Lung microvascular endothelial cell (primary cell): Measurements from ENCODE around the gene GATD1. TPM values are rescaled to one million over a fixed set of nuclear protein-coding genes. Genes with fewer than 3 reads are reported as not detected.

ENCODE experiments used
- DNase-seq, 2 donors: peaks; one replicate each; pipeline versions ENCODE4 v3.0.0 to v3.0.0-alpha.2; 2010; ENCODE audit warnings: low read depth in 2 of 2
- total RNA-seq: library from RNA; depleted of rRNA; stranded (reverse); fragments of >200 nt; gene quantifications from 2 replicates; pipeline ENCODE4 v1.2.1, GENCODE V29; 2014

GATD1 gene
- total RNA-seq, 1 donor from 2014 or later, result 21.4 TPM

DNA sequence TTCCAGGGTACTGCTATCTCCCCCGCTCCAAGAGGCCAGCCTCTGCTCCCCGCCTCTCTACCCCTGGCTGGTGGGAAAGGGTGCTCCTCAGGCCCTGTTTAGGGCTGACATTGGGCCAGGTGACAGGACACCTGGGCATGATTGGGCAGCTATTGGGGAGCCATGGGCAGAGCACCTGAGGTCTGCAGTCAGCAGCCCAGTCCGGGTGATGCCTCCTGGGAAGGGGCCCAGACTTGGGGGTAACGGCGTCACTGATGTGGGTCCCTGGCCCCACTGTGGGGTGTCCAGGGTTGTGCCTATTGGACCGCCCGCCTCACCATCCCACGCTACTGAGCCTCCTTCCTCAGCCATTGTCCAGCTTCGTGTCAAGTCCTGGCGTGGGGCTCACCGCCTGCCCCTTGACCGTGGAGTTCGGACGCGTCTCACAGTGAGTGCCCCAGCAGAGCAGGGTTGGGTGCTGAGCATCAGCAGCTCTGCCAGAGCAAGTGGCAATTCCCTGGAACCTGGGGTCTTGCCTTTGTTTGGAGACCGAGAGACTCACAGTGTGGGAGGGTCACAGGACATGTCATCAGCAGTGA lies 2.8 kb upstream of the GATD1 start:
- DNase-seq, result no peak

DNA sequence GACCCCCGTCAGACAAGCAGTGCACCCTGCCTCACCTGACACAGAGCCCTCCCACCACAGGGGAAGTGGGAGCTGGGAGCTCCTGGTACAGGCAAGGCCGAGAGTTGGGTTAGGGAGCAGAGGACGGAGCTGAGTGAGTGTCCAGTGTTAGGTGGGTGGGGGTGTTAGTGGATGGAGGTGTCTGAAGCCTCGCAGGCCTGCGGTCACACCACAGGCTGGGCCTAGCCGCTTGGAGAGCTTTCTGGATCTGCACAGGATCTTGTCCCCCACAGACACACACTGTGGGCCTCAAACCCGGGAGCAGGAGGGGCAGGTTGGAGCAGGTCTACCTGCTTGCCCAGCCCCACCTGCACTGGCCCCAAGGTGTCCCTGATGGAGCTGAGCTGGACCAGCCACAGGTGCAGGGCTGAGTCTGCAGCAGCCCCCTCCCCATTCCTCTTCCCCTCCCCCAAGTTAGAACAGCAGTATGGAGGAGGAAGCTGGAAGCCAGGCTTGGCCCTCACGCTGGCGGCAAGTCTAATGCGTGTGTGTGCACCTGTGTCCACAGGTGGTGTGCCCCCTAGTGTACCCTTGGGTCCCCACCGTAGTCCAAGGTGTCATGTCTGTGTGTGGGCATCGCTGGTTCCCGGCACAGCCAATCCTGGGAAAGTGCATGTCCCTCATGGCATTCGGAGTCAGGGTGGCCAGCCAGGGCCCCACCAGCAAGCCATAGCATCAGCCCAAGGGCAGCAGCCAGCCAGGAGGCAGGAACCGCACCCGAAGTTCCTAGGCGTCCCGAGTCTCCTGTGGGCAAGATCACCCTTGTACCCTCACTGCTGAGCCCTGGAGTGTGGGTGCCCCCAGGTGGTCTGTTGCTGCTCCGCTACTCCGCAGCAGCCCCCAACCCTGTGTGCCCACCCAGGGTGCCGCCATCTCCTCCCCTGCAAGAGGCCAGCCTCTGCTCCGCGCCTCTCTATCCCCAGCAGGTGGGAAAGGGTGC lies 2.0 kb upstream of the GATD1 start:
- no peak for DNase-seq

GRCh38 chr11:776561-777287 lies 563 bp downstream of the GATD1 start:
- peak; percentile 40 to 50 for DNase-seq

- DNase-seq, result no peak
These were observed 1.1 kb downstream of the GATD1 start for GRCh38 chr11:776263-776560.

DNA sequence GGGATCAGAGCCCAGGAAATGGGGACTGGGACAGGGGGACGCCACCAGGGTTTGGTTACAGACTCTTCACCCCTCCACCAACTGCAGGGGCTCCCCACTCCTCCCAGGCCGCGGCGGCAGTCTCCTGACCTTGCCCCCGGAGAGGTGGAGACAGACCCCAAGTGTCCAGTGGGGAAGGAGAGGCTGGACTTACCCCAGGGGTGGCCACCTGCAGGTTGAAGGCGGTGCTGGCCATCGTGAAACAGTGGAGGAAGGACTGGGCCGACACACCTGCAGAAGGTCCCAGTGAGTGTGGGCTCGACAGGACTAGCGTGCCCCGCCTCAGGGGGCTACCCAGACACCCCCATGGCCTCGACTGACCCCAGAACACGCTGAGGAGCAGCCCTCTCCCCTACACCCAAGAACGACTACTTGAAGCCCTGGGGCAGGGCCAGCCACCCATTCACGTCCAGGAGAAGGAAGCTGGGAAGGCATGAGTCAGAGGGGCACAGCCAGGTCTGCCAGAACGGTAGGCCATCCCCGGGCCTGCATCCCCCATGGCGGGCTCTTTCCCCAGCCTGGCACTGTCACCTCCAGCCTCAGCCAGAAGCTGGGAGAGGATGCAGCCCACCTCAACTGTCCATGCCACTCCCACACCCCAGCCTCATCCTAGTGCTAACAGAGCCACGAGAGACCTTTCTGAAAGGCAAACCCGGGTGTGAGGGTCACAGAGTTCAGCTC lies 2.3 kb downstream of the GATD1 start:
- DNase-seq, result peak in 1 of 2 donors; percentile 65

- no peak for DNase-seq
These were observed 3.5 kb downstream of the GATD1 start for GRCh38 chr11:773830-774229.

GRCh38 chr11:773425-773824 lies 3.9 kb downstream of the GATD1 start:
- no peak for DNase-seq

DNA sequence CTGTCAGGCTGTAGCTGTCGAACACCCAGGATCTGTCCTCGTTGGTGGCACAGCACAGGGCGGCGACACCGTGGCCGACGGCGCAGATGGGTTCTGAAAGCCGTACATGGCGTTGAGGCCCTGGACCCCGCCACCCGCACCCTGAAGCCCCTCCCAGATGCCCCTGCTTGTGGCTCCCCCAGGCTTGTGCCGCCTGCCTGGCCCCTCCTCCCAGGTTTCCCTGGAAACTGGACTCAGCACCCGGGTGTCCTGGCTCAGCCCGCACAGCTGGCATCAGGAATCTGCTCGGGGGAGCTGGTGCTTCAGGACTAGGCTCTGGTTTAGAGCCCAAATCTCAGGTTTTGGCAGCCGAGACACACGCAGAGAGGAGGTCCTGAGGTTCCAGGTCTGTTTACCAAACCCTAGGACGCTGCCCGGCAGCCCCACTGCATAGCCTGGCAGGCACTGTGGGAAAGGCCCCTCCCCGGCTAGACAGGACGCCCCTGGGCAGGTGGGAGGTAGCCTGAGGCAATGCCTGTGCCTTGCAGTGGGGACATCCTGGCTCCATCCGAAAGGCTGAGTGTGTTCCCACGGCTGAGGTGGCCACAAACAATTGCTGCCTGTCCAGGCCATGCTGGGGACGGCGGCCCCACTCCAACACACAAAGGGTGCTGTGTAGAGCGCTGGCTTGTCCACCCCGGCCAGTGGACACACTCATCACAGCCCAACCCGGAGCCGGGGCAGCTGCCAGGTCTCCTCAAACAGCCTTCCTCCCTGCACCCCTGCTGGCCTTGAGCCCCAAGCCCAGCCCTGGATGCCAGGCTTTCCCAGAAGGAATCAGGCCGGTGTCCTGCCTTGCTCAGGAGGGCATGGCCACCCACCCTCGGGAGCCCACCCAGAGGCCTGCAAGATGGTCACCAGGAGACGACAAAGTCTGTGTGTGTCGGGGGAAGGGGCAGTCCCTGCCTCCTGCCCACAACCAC lies 4.6 kb downstream of the GATD1 start:
- DNase-seq, result no peak

DNA sequence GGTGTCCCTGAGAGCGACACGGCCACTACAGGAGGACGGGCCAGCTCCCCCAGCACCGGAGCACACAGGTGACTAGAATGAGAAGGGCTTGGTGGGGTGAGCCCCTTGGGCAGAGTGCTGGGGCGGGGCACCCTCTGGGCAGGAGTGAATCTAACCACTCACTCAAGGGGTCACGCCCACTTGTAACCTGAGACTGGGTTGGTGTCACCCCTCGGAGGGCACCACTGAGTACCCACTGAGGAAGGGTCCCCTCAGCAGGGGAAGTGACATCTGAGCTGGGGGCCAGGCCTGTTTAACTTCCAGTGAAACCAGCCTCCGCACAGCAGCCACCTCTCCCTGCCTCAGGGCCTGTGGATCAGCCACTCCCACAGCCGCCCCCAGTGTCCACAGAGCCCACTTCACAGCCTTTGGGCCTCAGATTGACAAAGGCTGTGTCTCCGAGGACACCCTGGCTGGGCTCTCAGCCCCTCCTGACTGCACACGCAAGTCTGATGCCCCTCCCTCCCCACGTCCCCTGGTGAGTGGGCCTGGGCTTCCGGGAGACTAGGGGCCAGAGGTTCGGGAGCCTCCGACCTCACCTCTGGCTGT lies 5.6 kb downstream of the GATD1 start:
- no peak for DNase-seq

DNA sequence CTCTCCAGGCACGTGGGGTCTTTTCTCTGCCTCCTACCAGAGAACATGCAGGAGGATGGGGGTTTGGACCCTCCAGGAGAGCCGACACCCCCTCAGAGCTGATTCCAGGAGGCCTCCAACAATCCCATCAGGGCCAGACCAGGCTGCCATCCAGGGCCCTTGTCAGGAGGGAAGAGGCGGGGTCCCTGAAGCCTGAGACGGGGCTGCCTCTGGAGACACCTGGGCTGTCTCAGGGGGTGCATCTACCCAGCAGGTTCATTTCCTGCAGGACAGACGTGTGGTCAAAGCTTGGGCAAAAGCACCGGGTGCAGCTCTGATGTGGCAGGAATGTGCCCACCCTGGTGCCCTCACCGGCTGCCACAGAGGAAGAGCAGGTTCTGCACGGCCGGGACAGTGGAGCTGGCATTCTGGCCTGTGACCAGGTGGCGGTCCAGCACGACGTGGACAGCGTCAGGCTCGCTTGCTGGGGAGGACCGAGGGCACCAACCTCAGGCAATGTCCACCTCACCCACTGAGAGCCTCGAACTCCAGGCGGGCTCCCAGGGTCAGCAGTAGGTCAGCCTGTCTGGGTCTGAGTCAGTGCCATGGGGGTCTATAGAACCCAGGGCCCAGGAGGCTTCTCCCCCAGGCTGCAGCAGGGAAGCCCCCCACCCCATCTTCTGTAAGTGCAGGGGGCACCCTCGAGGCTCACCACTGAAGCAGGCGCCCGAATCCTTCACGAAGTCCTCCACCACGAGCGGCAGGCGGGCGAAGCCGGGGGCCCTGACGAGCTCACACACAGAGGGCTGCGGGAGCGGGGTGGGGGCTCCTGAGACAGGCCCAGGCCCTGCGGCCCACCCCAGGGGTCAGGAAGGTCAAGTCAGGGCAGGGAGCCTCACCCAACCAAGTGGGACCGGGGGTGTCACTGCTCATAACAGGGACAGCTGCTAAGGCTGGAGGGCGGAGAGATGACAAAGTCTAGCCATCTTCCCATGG lies 6.4 kb downstream of the GATD1 start:
- DNase-seq, result no peak

GRCh38 chr11:769887-770641 lies 7.2 kb downstream of the GATD1 start:
- no peak for DNase-seq

DNA sequence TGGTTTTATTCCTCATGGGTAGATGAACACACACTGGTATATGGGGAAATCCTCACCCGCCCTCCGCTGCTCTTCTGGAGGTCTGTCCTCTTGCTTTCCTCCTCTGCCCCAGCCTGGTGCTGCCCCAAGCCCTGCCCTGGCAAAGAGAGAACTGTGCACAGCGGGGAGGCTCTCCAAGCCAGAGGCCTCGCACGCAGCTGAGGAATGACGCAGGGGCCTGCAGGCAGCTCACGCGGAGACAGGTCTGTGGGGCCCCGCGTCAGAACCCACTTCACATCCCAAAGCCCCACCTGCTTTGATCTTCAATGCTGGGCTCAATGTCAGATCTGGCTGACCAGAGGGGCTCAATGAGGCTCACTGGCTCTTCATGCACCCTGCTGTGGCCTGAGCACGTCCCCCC lies 10.0 kb downstream of the GATD1 start:
- DNase-seq, result no peak

- DNase-seq, result no peak
These were observed 10.4 kb downstream of the GATD1 start for GRCh38 chr11:766936-767210.

GRCh38 chr11:766106-766935 lies 11.0 kb downstream of the GATD1 start:
- no peak for DNase-seq

DNA sequence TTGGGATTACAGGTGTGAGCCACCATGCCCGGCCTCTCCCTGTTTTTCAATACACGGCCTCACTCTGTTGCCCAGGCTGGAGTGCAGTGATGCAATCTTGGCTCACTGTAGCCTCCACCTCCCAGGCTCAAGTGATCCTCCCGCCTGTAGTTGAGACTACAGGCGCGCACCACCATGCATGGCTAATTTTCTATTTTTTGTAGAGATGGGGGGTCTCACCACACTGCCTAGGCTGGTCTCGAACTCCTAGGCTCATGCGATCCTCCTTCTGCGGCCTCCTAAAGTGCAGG lies 11.5 kb downstream of the GATD1 start:
- DNase-seq, result no peak

- peak; percentile 67 to 73 for DNase-seq
These were observed 12.1 kb downstream of the GATD1 start for GRCh38 chr11:765025-765801.
